Measurements from ENCODE around the gene ZNF750. TPM values are rescaled to one million over a fixed set of nuclear protein-coding genes. Genes with fewer than 3 reads are reported as not detected.

The ZNF750 gene
- total and polyA plus RNA-seq, 2 experiments from 2014 or later = 0.13 to 0.17 TPM

DNA sequence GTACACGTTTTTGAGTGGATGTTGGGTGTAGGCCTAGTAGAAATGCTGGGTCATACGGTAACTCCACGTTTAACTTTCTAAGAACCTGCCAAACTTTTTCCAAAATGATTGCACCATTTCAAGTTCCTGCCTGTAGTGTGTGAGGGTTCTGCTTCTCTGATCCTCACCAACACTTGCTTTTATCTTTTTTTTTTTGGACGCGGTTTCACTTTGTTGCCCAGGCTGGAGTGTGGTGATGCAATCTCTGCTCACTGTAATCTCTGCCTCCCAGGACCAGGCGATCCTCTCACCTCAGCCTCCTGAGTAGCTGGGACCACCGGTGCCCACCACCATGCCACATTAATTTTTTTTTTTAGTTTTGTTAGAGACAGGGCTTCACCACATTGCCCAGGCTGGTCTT, 23.5 kb downstream of the ZNF750 start:
- H3K9me2 ChIP-seq (ENCODE audit: insufficient read depth) = no peaks in the 10 kb centered on the region
- peaks cover 11% of the 10 kb centered on the region; the same call in 2 of the 3 replicates for H3K9me3 Mint-ChIP-seq
- H3K27ac Mint-ChIP-seq = 0 out of 2 replicates have a peak overlapping the region, but pooled peaks have one; percentile 67
- H3K27ac ChIP-seq (ENCODE audit: low read depth) = no peak overlapping the region
- H4K20me1 ChIP-seq (replicated peaks; ENCODE audit: insufficient read depth) = peaks cover 4% of the 10 kb centered on the region
- no peak for ATAC-seq
- no peak overlapping the region for H2AFZ ChIP-seq
- no peak for DNase-seq (ENCODE audit: low spot score)
- TF ChIP-seq ZNF331 (CRISPR knock-in tag; IDR thresholded peaks at IDR 0.05; ENCODE audit: low read depth) (no peak), JUNB (IDR thresholded peaks at IDR 0.05; ENCODE audit: unreplicated experiment) (no peak), ZNF114 (CRISPR knock-in tag; IDR thresholded peaks at IDR 0.05) (no peak), EZH2 (IDR thresholded peaks at IDR 0.05; ENCODE audit: low read depth, unreplicated experiment) (no peak)
- TF ChIP-seq, protein P1, sequence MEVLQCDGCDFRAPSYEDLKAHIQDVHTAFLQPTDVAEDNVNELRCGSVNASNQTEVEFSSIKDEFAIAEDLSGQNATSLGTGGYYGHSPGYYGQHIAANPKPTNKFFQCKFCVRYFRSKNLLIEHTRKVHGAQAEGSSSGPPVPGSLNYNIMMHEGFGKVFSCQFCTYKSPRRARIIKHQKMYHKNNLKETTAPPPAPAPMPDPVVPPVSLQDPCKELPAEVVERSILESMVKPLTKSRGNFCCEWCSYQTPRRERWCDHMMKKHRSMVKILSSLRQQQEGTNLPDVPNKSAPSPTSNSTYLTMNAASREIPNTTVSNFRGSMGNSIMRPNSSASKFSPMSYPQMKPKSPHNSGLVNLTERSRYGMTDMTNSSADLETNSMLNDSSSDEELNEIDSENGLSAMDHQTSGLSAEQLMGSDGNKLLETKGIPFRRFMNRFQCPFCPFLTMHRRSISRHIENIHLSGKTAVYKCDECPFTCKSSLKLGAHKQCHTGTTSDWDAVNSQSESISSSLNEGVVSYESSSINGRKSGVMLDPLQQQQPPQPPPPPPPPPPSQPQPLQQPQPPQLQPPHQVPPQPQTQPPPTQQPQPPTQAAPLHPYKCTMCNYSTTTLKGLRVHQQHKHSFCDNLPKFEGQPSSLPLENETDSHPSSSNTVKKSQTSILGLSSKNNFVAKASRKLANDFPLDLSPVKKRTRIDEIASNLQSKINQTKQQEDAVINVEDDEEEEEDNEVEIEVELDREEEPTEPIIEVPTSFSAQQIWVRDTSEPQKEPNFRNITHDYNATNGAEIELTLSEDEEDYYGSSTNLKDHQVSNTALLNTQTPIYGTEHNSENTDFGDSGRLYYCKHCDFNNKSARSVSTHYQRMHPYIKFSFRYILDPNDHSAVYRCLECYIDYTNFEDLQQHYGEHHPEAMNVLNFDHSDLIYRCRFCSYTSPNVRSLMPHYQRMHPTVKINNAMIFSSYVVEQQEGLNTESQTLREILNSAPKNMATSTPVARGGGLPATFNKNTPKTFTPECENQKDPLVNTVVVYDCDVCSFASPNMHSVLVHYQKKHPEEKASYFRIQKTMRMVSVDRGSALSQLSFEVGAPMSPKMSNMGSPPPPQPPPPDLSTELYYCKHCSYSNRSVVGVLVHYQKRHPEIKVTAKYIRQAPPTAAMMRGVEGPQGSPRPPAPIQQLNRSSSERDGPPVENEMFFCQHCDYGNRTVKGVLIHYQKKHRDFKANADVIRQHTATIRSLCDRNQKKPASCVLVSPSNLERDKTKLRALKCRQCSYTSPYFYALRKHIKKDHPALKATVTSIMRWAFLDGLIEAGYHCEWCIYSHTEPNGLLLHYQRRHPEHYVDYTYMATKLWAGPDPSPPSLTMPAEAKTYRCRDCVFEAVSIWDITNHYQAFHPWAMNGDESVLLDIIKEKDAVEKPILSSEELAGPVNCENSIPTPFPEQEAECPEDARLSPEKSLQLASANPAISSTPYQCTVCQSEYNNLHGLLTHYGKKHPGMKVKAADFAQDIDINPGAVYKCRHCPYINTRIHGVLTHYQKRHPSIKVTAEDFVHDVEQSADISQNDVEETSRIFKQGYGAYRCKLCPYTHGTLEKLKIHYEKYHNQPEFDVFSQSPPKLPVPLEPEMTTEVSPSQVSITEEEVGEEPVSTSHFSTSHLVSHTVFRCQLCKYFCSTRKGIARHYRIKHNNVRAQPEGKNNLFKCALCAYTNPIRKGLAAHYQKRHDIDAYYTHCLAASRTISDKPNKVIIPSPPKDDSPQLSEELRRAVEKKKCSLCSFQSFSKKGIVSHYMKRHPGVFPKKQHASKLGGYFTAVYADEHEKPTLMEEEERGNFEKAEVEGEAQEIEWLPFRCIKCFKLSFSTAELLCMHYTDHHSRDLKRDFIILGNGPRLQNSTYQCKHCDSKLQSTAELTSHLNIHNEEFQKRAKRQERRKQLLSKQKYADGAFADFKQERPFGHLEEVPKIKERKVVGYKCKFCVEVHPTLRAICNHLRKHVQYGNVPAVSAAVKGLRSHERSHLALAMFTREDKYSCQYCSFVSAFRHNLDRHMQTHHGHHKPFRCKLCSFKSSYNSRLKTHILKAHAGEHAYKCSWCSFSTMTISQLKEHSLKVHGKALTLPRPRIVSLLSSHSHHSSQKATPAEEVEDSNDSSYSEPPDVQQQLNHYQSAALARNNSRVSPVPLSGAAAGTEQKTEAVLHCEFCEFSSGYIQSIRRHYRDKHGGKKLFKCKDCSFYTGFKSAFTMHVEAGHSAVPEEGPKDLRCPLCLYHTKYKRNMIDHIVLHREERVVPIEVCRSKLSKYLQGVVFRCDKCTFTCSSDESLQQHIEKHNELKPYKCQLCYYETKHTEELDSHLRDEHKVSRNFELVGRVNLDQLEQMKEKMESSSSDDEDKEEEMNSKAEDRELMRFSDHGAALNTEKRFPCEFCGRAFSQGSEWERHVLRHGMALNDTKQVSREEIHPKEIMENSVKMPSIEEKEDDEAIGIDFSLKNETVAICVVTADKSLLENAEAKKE (CRISPR knock-in tag; IDR thresholded peaks at IDR 0.05) = no peak
- TF ChIP-seq, protein P2, sequence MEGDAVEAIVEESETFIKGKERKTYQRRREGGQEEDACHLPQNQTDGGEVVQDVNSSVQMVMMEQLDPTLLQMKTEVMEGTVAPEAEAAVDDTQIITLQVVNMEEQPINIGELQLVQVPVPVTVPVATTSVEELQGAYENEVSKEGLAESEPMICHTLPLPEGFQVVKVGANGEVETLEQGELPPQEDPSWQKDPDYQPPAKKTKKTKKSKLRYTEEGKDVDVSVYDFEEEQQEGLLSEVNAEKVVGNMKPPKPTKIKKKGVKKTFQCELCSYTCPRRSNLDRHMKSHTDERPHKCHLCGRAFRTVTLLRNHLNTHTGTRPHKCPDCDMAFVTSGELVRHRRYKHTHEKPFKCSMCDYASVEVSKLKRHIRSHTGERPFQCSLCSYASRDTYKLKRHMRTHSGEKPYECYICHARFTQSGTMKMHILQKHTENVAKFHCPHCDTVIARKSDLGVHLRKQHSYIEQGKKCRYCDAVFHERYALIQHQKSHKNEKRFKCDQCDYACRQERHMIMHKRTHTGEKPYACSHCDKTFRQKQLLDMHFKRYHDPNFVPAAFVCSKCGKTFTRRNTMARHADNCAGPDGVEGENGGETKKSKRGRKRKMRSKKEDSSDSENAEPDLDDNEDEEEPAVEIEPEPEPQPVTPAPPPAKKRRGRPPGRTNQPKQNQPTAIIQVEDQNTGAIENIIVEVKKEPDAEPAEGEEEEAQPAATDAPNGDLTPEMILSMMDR (conservative IDR thresholded peaks at IDR 0.05; ENCODE audit: low read depth in 2 of 2) = no peak
- H3K36me3 ChIP-seq (ENCODE audit: insufficient read depth) = peaks cover 26% of the 10 kb centered on the region
- H3K27me3 Mint-ChIP-seq (ENCODE audit: insufficient read depth, low read depth, poor library complexity) = peaks cover 17% of the 10 kb centered on the region
- H3K36me3 Mint-ChIP-seq (ENCODE audit: low read depth) = peaks cover 81% of the 10 kb centered on the region
- peaks cover 25% of the 10 kb centered on the region for H3K4me1 Mint-ChIP-seq
- no peak overlapping the region for H3K4me3 ChIP-seq
- no peak overlapping the region for H3K4me3 Mint-ChIP-seq
- H3F3A ChIP-seq (replicated peaks; ENCODE audit: low read depth) = no peaks in the 10 kb centered on the region; the same call in 1 of the 2 replicates
- H3K27me3 ChIP-seq (ENCODE audit: insufficient read depth) = no peaks in the 10 kb centered on the region
- peaks cover 6% of the 10 kb centered on the region; the same call in 1 of the 2 replicates for H3K4me1 ChIP-seq (ENCODE audit: insufficient read depth)
- H3K4me2 ChIP-seq = no peak overlapping the region
- peaks cover 7% of the 10 kb centered on the region for H3K79me2 ChIP-seq (replicated peaks; ENCODE audit: insufficient read depth)

Measured in GM23338 (cell line).